Uterus (tissue), 4 donors: ENCODE measurements around the gene EHBP1L1. TPM values are rescaled to one million over a fixed set of nuclear protein-coding genes. Genes with fewer than 3 reads are reported as not detected.

Experiments used
- DNase-seq, 2 donors: peaks; one replicate each; pipeline ENCODE4 v3.0.0-alpha.2; 2019 to 2020
- H3K27ac ChIP-seq, 2 donors: fragments of 200-600 bp; sonication (generic); 1 replicate in 1 of 2; 2 replicates in 1 of 2; pipeline ENCODE4 v1.5.1; 2016 to 2018
- H3K27me3 ChIP-seq, 2 donors: fragments of 200-600 bp; sonication (generic); one replicate each; pipeline ENCODE4 v1.5.1; 2018 to 2019; ENCODE audit warnings: control low read depth in 1 of 2
- H3K36me3 ChIP-seq, 2 donors: fragments of 200-600 bp; sonication (generic); one replicate each; pipeline ENCODE4 v1.5.1; 2019; ENCODE audit warnings: control low read depth in 1 of 2
- H3K4me1 ChIP-seq, 2 donors: fragments of 200-600 bp; sonication (generic); one replicate each; pipeline ENCODE4 v1.5.1; 2018 to 2019; ENCODE audit warnings: control low read depth in 1 of 2
- H3K4me3 ChIP-seq, 2 donors: fragments of 200-600 bp; sonication (generic); 1 replicate in 1 of 2; 2 replicates in 1 of 2; pipeline ENCODE4 v1.5.1; 2018 to 2019; ENCODE audit warnings: mild to moderate bottlenecking in 1 of 2
- H3K9me3 ChIP-seq, 2 donors: fragments of 200-600 bp; sonication (generic); one replicate each; pipeline ENCODE4 v1.5.1; 2019; ENCODE audit warnings: control low read depth in 1 of 2
- POLR2A ChIP-seq, 2 donors: fragments of 450-650 bp; IDR thresholded peaks; one replicate each; pipeline ENCODE4 v1.6.1; 2016; ENCODE audit warnings: antibody characterized with exemption in 2 of 2, mild to moderate bottlenecking in 1 of 2, moderate library complexity in 1 of 2
- intact Hi-C: fragments of 100-400 bp; cut with DNase I; formaldehyde crosslinking; loops from one replicate; pipeline ENCODE4 v1.15.1; 2023; ENCODE audit warnings: low total_unique reads
- total RNA-seq, 4 donors: library from RNA; depleted of rRNA in 3 of 4; stranded (reverse); fragments of >200 nt in 3 of 4; gene quantifications; one replicate each; pipeline versions ENCODE4 v1.1.0 to v1.2.4, GENCODE V29; 2014 to 2023
- TF ChIP-seq, protein P1 (sequence below), 4 experiments: fragments of 200-600 bp in 2 of 4; fragments of 450-650 bp in 2 of 4; sonication (generic) in 2 of 4; IDR thresholded peaks; one replicate each; pipeline ENCODE4 v1.5.1; 2016 to 2019; ENCODE audit warnings: antibody characterized with exemption in 4 of 4, mild to moderate bottlenecking in 2 of 4, moderate library complexity in 1 of 4
- donor health status: DM: yes; HTN: yes; CAD: no.

Gene EHBP1L1
- total RNA-seq, 4 donors from 2014 or later: 44.2 to 159 (median 69.5) TPM

DNA sequence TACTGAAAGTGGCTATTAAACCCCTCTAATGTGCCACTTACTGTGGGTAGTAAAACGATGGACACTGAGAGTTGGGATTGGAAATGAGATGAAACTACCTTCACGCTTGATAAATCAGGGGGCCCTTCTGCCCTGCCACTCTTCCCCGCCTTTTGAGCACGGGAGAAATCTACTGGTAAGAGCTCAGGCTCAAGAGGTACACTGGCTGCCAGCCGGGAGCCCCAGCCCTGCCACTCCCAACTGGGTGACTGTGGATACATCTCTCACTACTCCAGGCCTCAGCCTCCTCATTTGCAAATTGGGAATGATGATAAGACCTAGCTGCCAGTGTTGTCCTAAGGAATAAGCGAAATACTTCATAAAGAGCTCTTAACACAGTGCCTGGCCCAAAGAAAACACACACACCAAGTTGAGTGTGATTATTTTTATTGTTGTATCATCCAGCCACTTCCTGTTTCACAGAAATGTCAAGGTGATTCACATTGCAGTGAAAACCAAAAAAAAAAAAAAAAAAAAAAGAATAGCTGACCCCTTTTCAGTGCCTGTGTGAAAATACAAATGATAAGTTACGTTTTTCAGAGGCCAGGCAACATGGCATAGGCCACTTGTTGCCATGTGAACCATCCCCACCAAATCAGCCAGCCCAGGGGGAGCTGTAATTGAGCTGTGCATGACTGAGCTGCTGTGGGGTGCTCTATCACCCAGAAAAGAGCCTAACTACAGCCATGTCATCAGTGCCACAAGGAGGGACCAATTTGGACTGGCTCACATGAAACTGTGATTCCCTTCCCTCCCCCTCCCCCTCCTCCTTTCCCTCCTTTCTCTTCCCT, 10.0 kb upstream of the EHBP1L1 start:
- Histone ChIP-seq H3K9me3 (no peaks in the 10 kb centered on the region), H3K4me3 (no peak overlapping the region), H3K27me3 (no peaks in the 10 kb centered on the region), H3K4me1 (peaks cover 4 to 13% of the 10 kb centered on the region in 2 donors), H3K36me3 (no peaks in the 10 kb centered on the region), H3K27ac (peak overlapping the region in 1 of 2 donors; percentile 11)
- intact Hi-C loops: no loop called here
- no peak for TF ChIP-seq POLR2A (IDR thresholded peaks at IDR 0.05)
- TF ChIP-seq, protein P1, sequence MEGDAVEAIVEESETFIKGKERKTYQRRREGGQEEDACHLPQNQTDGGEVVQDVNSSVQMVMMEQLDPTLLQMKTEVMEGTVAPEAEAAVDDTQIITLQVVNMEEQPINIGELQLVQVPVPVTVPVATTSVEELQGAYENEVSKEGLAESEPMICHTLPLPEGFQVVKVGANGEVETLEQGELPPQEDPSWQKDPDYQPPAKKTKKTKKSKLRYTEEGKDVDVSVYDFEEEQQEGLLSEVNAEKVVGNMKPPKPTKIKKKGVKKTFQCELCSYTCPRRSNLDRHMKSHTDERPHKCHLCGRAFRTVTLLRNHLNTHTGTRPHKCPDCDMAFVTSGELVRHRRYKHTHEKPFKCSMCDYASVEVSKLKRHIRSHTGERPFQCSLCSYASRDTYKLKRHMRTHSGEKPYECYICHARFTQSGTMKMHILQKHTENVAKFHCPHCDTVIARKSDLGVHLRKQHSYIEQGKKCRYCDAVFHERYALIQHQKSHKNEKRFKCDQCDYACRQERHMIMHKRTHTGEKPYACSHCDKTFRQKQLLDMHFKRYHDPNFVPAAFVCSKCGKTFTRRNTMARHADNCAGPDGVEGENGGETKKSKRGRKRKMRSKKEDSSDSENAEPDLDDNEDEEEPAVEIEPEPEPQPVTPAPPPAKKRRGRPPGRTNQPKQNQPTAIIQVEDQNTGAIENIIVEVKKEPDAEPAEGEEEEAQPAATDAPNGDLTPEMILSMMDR (IDR thresholded peaks at IDR 0.05): no peak
- DNase-seq: no peak

DNA sequence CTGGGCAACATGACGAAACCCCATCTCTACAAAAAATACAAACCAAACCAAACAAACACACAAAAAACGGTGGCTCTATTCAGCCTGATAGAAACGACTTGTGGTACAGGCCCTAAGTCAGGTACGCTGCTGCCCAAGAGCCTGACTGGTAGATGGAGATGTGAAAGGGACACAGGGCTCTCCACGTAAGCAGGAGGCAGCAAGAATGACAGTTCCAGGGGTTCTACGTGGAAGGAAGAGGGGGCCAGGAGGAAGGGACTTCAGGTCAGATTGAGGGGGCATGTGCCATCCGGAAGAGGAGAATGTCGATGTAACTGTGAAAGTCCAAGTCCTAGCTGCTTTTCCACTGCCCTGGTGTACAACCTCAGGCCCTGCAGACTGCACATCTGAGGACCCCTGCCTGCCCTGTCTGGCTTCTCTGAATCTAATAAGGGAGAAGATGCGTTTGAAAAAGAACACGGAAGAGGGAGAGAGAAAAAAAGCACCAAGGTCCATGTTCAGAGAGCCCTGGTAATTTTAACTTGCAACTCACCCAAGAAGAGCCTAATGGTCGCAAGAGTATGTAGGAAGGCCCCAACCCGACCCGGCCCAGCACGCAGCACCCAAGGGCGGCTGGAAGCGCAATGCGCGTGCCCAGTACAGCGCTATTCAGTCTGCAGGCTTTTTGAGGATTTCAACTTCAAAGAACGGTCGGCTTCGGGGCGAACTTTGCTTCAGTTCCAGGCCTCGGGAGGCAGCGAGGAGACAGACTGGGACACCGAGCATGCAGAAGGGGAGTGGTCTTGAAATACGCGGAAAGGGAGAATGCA, 6.5 kb upstream of the EHBP1L1 start:
- peak overlapping the region; percentile 84 to 92 for H3K27ac ChIP-seq
- H3K36me3 ChIP-seq: no peaks in the 10 kb centered on the region
- H3K4me3 ChIP-seq: peak overlapping the region; percentile 96
- intact Hi-C loops: no loop called here
- no peaks in the 10 kb centered on the region for H3K9me3 ChIP-seq
- no peaks in the 10 kb centered on the region for H3K27me3 ChIP-seq
- peaks cover 12 to 33% of the 10 kb centered on the region in 2 donors for H3K4me1 ChIP-seq
- no peak for DNase-seq
- no peak for TF ChIP-seq POLR2A (IDR thresholded peaks at IDR 0.05)
- TF ChIP-seq, protein P1 (IDR thresholded peaks at IDR 0.05): no peak

DNA sequence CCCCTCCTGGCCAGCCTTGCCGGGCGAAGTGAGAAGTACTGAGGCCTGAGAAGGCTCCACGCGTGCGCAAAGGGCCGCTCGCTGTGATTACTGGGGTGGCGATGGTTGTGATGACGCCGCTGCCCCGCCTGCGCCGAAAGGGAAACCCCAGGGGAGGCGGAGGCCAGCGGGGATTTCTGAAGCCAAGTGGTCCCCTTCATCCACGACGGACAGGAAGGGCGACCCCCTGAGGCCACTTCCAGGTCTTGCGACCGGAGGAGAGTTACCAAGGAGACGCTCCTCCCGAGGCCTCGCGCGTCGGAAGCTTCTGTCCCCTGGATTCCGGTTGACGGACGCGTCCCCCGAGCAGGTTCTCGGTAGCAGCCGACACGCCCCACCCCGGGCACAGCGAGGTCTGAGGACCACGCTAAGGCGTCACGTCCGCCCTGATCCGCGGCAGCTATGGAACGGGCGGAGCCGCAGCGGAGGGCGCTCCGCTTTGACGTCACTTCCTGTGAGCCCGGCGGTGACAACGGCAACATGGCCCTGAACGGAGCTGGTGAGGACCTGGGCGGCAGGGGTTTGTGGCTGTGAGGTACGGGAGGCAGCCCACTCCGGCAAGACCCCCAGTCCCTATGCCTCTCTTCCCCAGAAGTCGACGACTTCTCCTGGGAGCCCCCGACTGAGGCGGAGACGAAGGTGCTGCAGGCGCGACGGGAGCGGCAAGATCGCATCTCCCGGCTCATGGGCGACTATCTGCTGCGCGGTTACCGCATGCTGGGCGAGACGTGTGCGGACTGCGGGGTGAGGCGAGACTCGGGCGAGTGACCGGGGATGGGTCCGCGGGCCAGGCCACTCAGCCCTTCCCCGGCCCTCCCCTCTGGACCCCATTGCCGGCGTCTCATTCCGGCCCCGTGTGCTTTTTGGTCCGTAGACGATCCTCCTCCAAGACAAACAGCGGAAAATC, 5.6 kb upstream of the EHBP1L1 start, which contains the start of gene ZNRD2:
TSS of gene ZNRD2 (plus strand) at position 505 of the 946 bp plus-strand sequence. CDS start at position 520, 15 bp downstream.
- no peaks in the 10 kb centered on the region for H3K36me3 ChIP-seq
- intact Hi-C loops: no loop called here
- H3K27me3 ChIP-seq: no peaks in the 10 kb centered on the region
- no peaks in the 10 kb centered on the region for H3K9me3 ChIP-seq
- H3K4me3 ChIP-seq: peak within 1 kb of the TSS; percentile 96
- TF ChIP-seq, protein P1 (IDR thresholded peaks at IDR 0.05): peak; percentile 33 to 61 (median 46)
- peak; percentile 22 to 83 for TF ChIP-seq POLR2A (IDR thresholded peaks at IDR 0.05)
- peak; percentile 98 for DNase-seq
- H3K4me1 ChIP-seq: peaks cover 12 to 33% of the 10 kb centered on the region in 2 donors
- peak within 1 kb of the TSS; percentile 84 to 92 for H3K27ac ChIP-seq

DNA sequence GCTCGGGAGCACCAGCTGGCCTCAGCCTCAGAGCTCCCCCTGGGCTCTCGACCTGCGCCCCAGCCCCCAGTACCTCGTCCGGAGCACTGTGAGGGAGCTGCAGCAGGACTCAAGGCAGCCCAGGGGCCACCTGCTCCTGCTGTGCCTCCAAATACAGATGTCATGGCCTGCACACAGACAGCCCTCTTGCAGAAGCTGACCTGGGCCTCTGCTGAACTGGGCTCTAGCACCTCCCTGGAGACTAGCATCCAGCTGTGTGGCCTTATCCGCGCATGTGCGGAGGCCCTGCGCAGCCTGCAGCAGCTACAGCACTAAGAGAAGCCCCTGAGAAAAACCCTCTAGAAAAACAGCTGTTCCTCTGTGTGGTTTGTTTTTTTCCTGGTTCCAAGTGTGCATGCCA, 4.4 kb upstream of the EHBP1L1 start:
- no peak for TF ChIP-seq POLR2A (IDR thresholded peaks at IDR 0.05)
- TF ChIP-seq, protein P1 (IDR thresholded peaks at IDR 0.05): no peak
- Histone ChIP-seq H3K27ac (peak overlapping the region; percentile 84 to 92), H3K4me1 (peaks cover 12 to 37% of the 10 kb centered on the region in 2 donors), H3K36me3 (no peaks in the 10 kb centered on the region), H3K9me3 (no peaks in the 10 kb centered on the region), H3K4me3 (peak overlapping the region in 1 of 2 donors; percentile 96), H3K27me3 (no peaks in the 10 kb centered on the region)
- no peak for DNase-seq
- intact Hi-C loops: no loop called here
